Fibroblast of upper back skin (primary cell): ENCODE data around the gene CRYBB2.
"Not testable (repeated sequence)": the region's sequence is repeated elsewhere in the genome, so short reads cannot be mapped to it uniquely, and the experiment has no call there.

Source experiments
- DNase-seq: peaks from one replicate; pipeline ENCODE4 v3.0.0-alpha.2; 2013

CRYBB2 gene, protein sequence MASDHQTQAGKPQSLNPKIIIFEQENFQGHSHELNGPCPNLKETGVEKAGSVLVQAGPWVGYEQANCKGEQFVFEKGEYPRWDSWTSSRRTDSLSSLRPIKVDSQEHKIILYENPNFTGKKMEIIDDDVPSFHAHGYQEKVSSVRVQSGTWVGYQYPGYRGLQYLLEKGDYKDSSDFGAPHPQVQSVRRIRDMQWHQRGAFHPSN

DNA sequence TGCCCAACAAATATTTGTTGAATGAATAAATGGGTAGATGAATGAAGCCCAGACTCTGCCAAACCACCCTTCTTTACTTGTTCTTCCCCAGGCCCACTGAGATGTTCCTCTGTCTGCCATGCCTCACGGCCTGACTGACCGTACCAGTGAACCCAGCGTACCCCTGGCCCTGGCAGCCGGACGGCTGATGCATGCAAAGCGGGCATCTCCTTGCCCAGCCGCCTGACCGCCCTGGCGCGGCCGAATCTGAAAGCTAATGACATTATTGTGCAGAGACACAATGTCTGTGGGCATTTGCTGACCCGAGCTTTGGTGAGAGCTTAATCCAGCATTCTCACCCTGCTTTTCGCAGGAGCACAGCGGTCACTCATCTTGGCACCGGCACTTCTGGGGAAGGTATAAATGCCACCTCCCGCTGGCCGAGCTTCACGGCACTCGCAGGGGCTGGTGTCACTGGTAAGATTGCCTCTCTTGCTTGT lies at the start of gene CRYBB2:
Gene CRYBB2 (plus strand): TSS at position 429 of the 479 bp plus-strand sequence. CDS start 1,791 bp downstream, outside the sequence.
- no peak for DNase-seq

DNA sequence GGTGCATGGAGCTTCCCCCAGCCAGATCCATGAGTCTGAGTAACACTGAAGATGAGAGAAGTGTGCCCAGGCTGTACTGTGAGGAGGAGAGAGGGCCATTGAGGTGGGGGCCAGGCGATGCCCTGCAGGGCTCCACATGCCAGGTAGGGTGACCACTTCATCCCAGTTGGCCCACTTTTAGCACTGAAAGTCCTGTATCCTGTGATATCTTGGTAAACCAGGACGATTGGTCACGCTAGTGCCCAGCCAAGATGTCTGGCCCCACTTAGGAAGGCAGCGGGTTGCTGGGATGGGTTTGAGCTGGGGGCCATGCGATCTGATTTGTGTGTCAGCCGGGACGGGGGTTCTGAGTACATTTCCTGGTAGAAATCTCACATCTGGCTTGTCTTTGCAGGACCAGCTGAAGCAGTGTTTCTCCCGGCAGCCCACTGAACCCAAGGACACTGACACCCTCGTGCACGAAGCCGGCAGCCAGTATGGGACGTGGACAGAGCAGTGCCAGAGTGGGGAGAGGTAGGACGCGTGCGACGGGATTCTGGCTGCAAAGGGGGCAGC lies 48.9 kb upstream of the CRYBB2 start:
- no peak for DNase-seq

DNA sequence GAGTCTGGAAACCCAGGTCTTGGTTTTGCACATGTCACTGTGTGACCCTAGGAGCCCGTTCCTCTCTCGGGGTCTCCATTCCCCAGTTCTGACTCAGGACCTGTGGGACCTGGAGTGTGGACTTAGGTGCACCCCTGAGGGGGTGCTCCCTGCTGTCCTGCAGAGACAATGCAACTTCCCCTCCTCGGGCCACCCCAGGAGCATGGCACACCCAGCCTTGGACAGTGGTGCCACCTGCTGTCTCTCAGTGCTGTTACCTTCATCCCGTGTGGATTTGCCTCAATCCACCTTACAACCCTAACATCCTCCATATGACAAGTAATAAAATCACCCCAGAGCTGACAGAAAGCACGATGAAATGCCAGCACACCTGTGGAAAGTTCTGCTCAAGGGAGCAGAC lies 47.3 kb upstream of the CRYBB2 start:
- DNase-seq, result no peak

GRCh38 chr22:25174156-25174887 lies 45.1 kb upstream of the CRYBB2 start:
- no peak for DNase-seq

- DNase-seq, result no peak
Measured at GRCh38 chr22:25174888-25175411, 44.5 kb upstream of the CRYBB2 start.

DNA sequence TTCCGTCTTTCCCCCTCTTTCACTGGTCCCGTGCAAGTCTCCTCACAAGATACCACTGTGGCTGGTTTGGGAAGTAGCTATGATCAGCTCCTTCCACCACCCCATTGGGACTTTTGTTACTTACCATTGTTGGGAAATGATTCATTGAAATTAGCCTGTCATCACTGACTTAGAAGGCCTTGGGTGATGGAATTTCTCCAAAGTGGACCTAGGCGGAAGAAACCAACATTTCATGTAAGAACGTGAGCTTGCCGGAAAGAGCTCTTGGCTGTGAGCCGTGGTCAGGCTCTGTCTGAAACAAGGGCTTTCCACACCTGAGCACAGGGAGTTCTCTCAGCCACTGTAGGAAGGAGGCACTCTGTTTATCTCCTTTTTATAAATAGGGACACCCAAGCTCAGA lies 43.3 kb upstream of the CRYBB2 start:
- no peak for DNase-seq

- no peak for DNase-seq
Measured at GRCh38 chr22:25176799-25177198, 42.6 kb upstream of the CRYBB2 start.

GRCh38 chr22:25177226-25177625 lies 42.2 kb upstream of the CRYBB2 start:
- DNase-seq, result no peak

DNA sequence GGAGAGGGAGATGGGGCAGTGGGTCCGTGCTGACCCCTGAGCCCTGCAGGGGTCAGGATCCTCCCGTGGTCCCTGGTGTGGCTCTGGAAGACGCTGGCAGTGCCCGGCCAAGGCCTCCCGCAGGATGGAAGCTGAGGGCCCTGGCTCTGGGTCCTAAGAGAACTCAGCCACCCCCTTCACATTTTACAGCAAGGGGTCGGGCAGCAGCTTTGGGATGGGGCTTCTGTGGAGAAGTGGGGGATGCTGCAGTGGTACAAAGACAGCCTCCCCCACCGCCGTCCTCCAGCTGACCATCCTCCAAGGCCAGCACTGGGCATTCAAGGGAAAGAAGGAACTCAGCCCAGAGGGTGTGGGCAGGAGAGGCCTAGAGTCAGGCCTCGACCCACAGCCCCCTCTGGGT lies 41.5 kb upstream of the CRYBB2 start:
- no peak for DNase-seq

DNA sequence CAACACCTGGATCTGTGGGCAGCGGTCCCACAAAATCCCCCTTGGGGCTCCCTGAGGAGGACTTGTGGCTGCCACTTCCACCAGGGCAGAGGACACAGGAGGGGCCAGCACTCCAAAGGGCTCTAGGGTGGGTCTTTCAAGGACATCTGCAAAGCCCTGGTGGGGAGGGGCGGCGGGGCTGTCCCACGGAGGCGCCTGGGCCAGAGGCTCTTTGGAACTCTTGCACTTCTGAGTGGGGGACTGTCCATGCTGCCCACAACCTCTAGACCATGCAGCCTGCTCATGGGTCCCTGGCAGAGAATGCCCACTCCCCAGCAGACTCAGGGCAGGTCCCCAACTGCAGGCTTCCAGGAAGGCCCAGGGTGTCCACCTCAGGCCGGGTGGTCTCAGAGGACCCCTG lies 41.1 kb upstream of the CRYBB2 start:
- DNase-seq, result not testable (repeated sequence)

DNA sequence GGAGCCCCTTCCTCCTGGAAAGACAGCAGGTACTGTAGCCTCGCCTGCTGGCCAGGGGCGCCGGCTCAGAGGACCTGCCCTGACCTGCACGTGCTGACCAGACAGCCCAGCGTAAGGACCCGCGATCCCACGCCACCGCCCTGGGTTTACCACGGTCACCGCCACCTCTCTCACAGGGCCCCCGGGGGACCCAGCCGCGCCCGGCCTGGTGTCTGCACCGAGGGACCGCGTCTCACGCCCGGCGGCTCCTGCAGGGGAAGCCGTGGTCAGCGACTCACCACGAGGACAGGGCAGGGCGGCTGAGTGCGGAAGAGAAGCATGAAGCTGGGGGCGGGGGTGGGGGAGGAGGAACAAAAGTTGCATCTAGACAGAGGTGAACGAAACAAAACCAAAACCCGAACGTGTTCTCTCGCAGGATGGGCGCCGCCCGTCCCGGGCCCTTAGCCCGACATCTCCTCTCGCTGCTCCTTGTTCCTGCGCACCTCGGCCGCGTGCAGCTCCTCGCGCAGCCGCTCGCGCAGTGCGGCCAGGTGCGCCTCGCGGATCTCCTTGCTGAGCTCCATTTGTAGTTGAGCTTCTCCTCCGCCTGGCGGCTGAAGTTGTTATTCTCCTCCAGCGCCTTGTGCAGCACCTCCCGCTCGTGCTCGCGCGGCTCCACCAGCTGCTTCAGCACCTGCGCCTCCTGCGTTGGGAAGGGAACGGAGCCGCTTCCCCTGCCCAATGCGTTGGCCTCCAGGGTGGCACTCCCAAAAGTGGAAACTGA lies 40.4 kb upstream of the CRYBB2 start:
- not testable (repeated sequence) for DNase-seq

- DNase-seq, result no peak
Measured at GRCh38 chr22:25182131-25183110, 37.0 kb upstream of the CRYBB2 start.

DNA sequence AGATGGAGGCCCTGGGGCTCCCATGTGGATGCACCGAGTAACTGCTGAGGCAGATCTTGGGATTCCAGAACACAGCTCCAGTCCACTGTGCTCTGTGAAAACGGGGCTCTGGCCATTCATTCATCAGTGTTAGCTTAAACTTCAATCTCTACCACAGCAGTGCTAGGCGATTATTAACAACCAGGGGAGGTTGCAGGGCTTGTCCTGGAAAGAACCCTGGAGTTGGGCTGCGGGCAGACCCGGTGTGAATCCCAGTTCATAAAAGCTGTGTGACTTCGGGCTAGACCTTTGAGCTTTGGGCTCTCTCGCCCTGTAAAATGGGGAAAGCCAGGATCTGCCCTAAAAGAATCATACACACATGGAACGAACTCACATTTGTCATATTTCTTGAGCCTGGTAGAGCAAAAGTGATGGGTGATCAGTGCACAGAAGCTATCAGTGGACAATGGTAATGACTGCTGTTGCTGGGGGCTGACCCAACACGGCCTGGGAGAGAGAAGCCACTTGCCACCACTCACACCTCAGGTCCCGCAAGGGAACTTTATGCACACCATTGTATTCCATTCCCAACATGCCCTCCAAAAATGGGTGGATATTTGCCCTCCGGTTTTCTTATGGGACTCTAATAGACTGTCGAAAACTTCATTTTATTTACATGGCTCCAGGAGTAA lies 35.4 kb upstream of the CRYBB2 start:
- no peak for DNase-seq

DNA sequence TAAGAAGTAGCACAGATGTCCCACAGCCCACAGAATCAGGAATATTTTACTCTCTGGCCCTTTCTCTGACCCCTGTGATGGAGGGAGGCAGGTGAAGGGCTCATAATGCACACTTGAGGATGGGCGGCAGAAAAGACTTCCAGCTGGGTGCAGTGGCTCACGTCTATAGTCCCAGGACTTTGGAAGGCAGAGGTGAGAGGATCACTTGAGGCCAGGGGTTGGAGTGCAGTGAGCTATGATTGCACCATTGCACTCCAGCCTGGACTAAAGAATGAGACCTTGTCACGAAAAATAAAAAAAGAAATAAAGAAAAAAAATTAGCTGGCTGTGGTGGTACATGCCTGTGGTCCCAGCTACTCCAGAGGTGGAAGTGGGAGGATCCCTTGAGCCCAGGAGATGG lies 33.3 kb upstream of the CRYBB2 start:
- DNase-seq, result no peak

GRCh38 chr22:25187469-25187868 lies 32.0 kb upstream of the CRYBB2 start:
- no peak for DNase-seq

GRCh38 chr22:25192406-25192805 lies 27.0 kb upstream of the CRYBB2 start:
- DNase-seq, result no peak

DNA sequence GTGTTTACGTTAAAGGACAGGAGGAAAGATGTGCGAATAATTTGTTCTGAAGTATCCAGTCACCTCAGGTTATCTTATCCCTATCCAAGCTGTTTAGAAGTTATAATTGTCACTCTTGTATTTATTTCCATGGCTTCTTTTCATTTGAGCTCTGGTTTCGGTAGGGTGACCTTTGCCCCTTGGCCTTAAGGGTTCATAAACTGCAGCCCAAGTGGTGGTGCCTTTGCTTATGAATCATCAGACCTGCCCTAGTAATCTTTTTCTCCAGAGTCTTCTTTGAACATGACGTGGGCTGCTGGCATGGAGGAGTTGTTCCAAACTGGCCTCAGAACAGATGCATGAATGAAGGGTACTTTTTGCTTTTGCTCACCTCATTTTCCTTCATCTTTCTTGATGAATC lies 26.3 kb upstream of the CRYBB2 start:
- DNase-seq, result no peak

DNA sequence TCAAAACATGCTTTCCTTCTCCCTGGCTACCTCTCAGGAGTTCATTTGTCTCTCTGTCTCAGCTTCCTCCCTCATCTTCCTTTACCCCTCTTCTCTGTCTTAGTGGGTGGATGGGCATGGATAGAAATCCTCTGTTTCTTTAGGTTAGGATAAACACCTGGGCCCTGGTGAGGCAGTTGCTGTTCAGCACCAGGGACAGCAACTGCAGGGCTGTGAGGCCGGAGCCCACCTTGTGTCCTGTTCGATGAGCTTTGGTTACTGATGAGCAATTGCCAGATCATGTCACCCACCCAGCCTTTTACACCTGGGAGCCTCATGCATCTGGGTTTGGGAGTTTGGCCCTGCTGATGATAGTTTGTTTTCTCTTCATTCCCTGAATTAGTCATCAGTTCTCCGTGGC lies 25.9 kb upstream of the CRYBB2 start:
- no peak for DNase-seq

DNA sequence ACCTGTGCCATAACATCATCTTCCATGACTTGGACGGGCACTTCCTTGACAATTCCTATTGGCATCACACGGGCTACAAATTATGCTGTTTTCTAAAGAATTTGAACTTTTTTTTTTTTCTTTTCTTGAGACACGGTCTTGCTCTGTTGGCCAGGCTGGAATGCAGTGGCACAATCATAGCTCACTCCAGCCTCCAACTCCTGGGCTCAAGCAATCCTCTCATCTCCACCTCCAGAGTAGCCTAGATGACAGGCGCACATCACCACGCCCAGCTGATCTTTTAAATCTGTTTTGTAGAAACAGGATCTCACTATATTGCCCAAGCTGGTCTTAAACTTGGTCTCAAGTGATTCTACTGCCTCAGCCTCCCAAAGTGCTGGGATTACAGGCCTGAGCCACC lies 23.1 kb upstream of the CRYBB2 start:
- DNase-seq, result no peak

- DNase-seq, result no peak
Measured at GRCh38 chr22:25197340-25197739, 22.1 kb upstream of the CRYBB2 start.

- DNase-seq, result no peak
Measured at GRCh38 chr22:25199731-25200520, 19.5 kb upstream of the CRYBB2 start, which contains the start of gene CRYBB3. CRYBB3 (plus strand) TSS chr22:25199858; CDS start chr22:25201397, 1,539 bp downstream.
